Measurements from ENCODE around the gene PLCG2. TPM values are rescaled to one million over a fixed set of nuclear protein-coding genes. Genes with fewer than 3 reads are reported as not detected.
"Not testable (repeated sequence)": the region's sequence is repeated elsewhere in the genome, so short reads cannot be mapped to it uniquely, and the experiment has no call there.

The PLCG2 gene
- total RNA-seq, 2 donors from 2014 or later = 7.4 to 13.4 TPM

DNA sequence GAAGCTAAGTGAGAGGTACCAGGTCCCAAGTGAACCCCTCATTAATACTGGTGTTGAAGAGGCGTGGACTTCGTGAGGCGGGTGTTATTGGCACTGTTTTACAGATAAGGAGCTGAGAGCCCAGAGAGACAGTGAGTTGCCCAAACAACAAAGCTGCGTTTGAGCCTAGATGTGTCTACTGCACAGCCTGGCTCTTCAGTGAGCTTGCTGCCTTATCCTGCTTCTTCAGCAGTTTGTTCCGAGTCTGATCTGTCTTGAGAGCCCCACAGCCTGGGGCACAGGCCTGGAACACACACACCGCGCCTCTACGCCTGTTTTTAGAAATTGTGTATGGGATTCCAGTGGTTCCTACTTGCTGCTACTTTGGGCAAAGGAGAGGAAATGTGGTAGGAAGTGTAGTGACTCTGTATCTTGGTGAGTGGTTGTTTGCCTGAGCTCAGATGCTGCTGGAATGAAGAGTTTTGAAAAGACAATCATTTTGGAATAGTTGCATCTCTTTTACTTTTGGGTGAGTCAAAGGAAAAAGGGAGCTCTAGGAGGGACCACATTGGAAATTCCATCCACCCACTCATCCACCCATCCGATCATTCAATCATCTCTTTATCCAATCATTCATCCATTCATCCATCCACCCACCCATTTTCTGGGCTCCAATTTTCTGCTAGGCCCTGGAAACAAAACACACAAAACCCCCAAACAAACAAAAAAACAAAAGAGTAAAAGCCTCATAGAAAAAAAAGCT is 22.3 kb upstream of the PLCG2 start:
- no peak overlapping the region for H3K4me3 ChIP-seq

DNA sequence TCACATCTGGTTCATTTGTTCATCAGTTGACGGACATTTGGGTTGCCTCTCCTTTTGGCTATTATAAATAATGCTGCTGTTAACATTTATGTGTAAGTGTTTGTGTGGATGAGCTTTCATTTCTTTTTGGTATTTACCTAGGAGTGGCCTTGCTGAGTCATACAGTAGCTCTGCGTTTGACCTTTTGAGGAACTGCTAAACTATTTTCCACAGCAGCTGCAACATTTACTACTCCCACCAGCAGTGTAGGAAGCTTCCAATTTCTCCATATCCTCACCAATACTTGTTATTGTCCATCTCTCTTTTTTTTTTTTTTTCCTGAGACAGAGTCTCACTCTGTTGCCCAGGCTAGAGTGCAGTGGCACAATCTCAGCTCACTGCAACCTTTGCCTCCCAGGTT is 20.7 kb upstream of the PLCG2 start:
- TF ChIP-seq, protein P1, sequence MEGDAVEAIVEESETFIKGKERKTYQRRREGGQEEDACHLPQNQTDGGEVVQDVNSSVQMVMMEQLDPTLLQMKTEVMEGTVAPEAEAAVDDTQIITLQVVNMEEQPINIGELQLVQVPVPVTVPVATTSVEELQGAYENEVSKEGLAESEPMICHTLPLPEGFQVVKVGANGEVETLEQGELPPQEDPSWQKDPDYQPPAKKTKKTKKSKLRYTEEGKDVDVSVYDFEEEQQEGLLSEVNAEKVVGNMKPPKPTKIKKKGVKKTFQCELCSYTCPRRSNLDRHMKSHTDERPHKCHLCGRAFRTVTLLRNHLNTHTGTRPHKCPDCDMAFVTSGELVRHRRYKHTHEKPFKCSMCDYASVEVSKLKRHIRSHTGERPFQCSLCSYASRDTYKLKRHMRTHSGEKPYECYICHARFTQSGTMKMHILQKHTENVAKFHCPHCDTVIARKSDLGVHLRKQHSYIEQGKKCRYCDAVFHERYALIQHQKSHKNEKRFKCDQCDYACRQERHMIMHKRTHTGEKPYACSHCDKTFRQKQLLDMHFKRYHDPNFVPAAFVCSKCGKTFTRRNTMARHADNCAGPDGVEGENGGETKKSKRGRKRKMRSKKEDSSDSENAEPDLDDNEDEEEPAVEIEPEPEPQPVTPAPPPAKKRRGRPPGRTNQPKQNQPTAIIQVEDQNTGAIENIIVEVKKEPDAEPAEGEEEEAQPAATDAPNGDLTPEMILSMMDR (IDR thresholded peaks at IDR 0.05) = no peak
- Histone ChIP-seq H3K27ac (no peak overlapping the region), H3K9me3 (peaks cover 0 to 8% of the 10 kb centered on the region in 2 donors), H3K36me3 (no peaks in the 10 kb centered on the region), H3K27me3 (no peaks in the 10 kb centered on the region), H3K4me3 (no peak overlapping the region), H3K4me1 (peaks cover 0 to 12% of the 10 kb centered on the region in 2 donors)
- DNase-seq (ENCODE audit: low spot score) = no peak

More for the DNA sequence above, 22.3 kb upstream of the PLCG2 start:
- no peaks in the 10 kb centered on the region for H3K27me3 ChIP-seq
- H3K9me3 ChIP-seq = peaks cover 0 to 8% of the 10 kb centered on the region in 2 donors
- no peak for DNase-seq (ENCODE audit: low spot score)
- no peaks in the 10 kb centered on the region for H3K36me3 ChIP-seq
- TF ChIP-seq, protein P1 (IDR thresholded peaks at IDR 0.05) = no peak
- no peak overlapping the region for H3K27ac ChIP-seq
- H3K4me1 ChIP-seq = peaks cover 0 to 12% of the 10 kb centered on the region in 2 donors

GRCh38 chr16:81762322-81762721 is 16.8 kb upstream of the PLCG2 start:
- H3K36me3 ChIP-seq; DNase-seq (ENCODE audit: low spot score); H3K27ac ChIP-seq; H3K9me3 ChIP-seq; H3K27me3 ChIP-seq; H3K4me3 ChIP-seq; H3K4me1 ChIP-seq: not testable (repeated sequence)

GRCh38 chr16:81765111-81765919 is 13.8 kb upstream of the PLCG2 start:
- DNase-seq (ENCODE audit: low spot score) = no peak
- no peak overlapping the region for H3K4me3 ChIP-seq
- H3K27me3 ChIP-seq = no peaks in the 10 kb centered on the region
- H3K36me3 ChIP-seq = no peaks in the 10 kb centered on the region
- TF ChIP-seq, protein P1 (IDR thresholded peaks at IDR 0.05) = no peak
- H3K9me3 ChIP-seq = no peaks in the 10 kb centered on the region
- H3K27ac ChIP-seq = no peak overlapping the region
- H3K4me1 ChIP-seq = no peaks in the 10 kb centered on the region

GRCh38 chr16:81765969-81766368 is 13.1 kb upstream of the PLCG2 start:
- TF ChIP-seq, protein P1 (IDR thresholded peaks at IDR 0.05) = no peak
- DNase-seq (ENCODE audit: low spot score) = no peak
- Histone ChIP-seq H3K36me3 (no peaks in the 10 kb centered on the region), H3K27ac (no peak overlapping the region), H3K4me3 (no peak overlapping the region), H3K4me1 (no peaks in the 10 kb centered on the region), H3K9me3 (no peaks in the 10 kb centered on the region), H3K27me3 (no peaks in the 10 kb centered on the region)

- no peaks in the 10 kb centered on the region for H3K36me3 ChIP-seq
- no peaks in the 10 kb centered on the region for H3K9me3 ChIP-seq
- no peak overlapping the region for H3K27ac ChIP-seq
- no peak overlapping the region for H3K4me3 ChIP-seq
- no peaks in the 10 kb centered on the region for H3K27me3 ChIP-seq
- TF ChIP-seq, protein P1 (IDR thresholded peaks at IDR 0.05) = no peak
- DNase-seq (ENCODE audit: low spot score) = no peak
- H3K4me1 ChIP-seq = no peaks in the 10 kb centered on the region
Observed at GRCh38 chr16:81767987-81768592, 11.0 kb upstream of the PLCG2 start.

All from right atrium auricular region (tissue), 2 donors.